GM23338 (cell line): ENCODE results near the gene PARVG. TPM values are rescaled to one million over a fixed set of nuclear protein-coding genes. Genes with fewer than 3 reads are reported as not detected.

ENCODE experiments used
- ATAC-seq: fragments of 200-7000 bp; cut with Tn5 transposase; 3 replicates; pipeline ENCODE4 v1.9.1; 2020
- DNase-seq: peaks from one replicate; pipeline ENCODE4 v3.0.0-alpha.2; 2015; ENCODE audit warnings: low spot score
- H2AFZ ChIP-seq: fragments of 200-600 bp; sonication (generic); 2 replicates; pipeline ENCODE4 v1.8.0; 2016; ENCODE audit warnings: antibody characterized with exemption, mild to moderate bottlenecking, moderate library complexity
- H3F3A ChIP-seq: fragments of 200-600 bp; sonication (generic); replicated peaks from 2 replicates; pipeline ENCODE4 v1.8.0; 2017; ENCODE audit warnings: antibody characterized with exemption, mixed run types, low read depth
- H3K27ac ChIP-seq: fragments of 200-600 bp; sonication (generic); 2 replicates; pipeline ENCODE4 v1.6.1; 2016; ENCODE audit warnings: low read depth
- H3K27me3 ChIP-seq: fragments of 200-600 bp; sonication (generic); 2 replicates; pipeline ENCODE4 v1.8.0; 2016; ENCODE audit warnings: mild to moderate bottlenecking, mixed run types, moderate library complexity; ENCODE audit not compliant: insufficient read depth
- H3K36me3 ChIP-seq: fragments of 200-600 bp; sonication (generic); 2 replicates; pipeline ENCODE4 v1.8.0; 2016; ENCODE audit warnings: mild to moderate bottlenecking; ENCODE audit not compliant: insufficient read depth
- H3K4me1 ChIP-seq: fragments of 200-600 bp; sonication (generic); 2 replicates; pipeline ENCODE4 v1.8.0; 2016; ENCODE audit warnings: mild to moderate bottlenecking, moderate library complexity; ENCODE audit not compliant: insufficient read depth
- H3K4me2 ChIP-seq: fragments of 200-600 bp; sonication (generic); 2 replicates; pipeline ENCODE4 v1.7.1; 2017; ENCODE audit warnings: mixed run types
- H3K4me3 ChIP-seq: fragments of 200-600 bp; sonication (generic); 2 replicates; pipeline ENCODE4 v1.6.1; 2016; ENCODE audit warnings: mixed run types
- H3K79me2 ChIP-seq: fragments of 200-600 bp; sonication (generic); replicated peaks from 2 replicates; pipeline ENCODE4 v1.8.0; 2017; ENCODE audit warnings: mild to moderate bottlenecking; ENCODE audit not compliant: insufficient read depth
- H3K9me2 ChIP-seq: fragments of 200-600 bp; sonication (generic); 2 replicates; pipeline ENCODE4 v1.8.0; 2017; ENCODE audit not compliant: insufficient read depth
- H4K20me1 ChIP-seq: fragments of 200-600 bp; sonication (generic); replicated peaks from 2 replicates; pipeline ENCODE4 v1.8.0; 2017; ENCODE audit warnings: mild to moderate bottlenecking; ENCODE audit not compliant: insufficient read depth
- H3K27ac Mint-ChIP-seq: 2 replicates; pipeline ENCODE4 v1.8.0; 2020; ENCODE audit warnings: inconsistent platforms, mild to moderate bottlenecking, moderate library complexity, mixed read lengths
- H3K27me3 Mint-ChIP-seq: 3 replicates; pipeline ENCODE4 v1.8.0; 2022; ENCODE audit warnings: low read depth, mild to moderate bottlenecking, moderate library complexity, mixed read lengths, inconsistent platforms; ENCODE audit not compliant: insufficient read depth, poor library complexity
- H3K36me3 Mint-ChIP-seq: 3 replicates; pipeline ENCODE4 v1.8.0; 2021; ENCODE audit warnings: low read depth, mild to moderate bottlenecking, inconsistent platforms, moderate library complexity, mixed read lengths
- H3K4me1 Mint-ChIP-seq: 3 replicates; pipeline ENCODE4 v1.8.0; 2020; ENCODE audit warnings: mild to moderate bottlenecking, inconsistent platforms, mixed read lengths
- H3K4me3 Mint-ChIP-seq: 3 replicates; pipeline ENCODE4 v1.8.0; 2021; ENCODE audit warnings: moderate library complexity, mild to moderate bottlenecking, inconsistent platforms, mixed read lengths
- H3K9me3 Mint-ChIP-seq: 3 replicates; pipeline ENCODE4 v1.8.0; 2020; ENCODE audit warnings: moderate library complexity, mild to moderate bottlenecking, inconsistent platforms, mixed read lengths
- EZH2 ChIP-seq: fragments of 200-600 bp; sonication (generic); IDR thresholded peaks from one replicate; pipeline ENCODE4 v1.8.0; 2017; ENCODE audit warnings: antibody characterized with exemption, mild to moderate bottlenecking, low read depth; ENCODE audit not compliant: unreplicated experiment
- JUNB ChIP-seq: IDR thresholded peaks from one replicate; pipeline ENCODE4 v1.6.1; 2016; ENCODE audit warnings: antibody characterized with exemption; ENCODE audit not compliant: unreplicated experiment
- POLR2AphosphoS5 ChIP-seq: IDR thresholded peaks from 2 replicates; pipeline ENCODE4 v1.6.1; 2016; ENCODE audit warnings: antibody characterized with exemption, low read depth
- STAT1 ChIP-seq: IDR thresholded peaks from one replicate; pipeline ENCODE4 v1.6.1; 2016; ENCODE audit warnings: antibody characterized with exemption; ENCODE audit not compliant: unreplicated experiment
- ZNF331 ChIP-seq: fragments of 250-450 bp; sonication (Bioruptor Pico); IDR thresholded peaks from 2 replicates; pipeline ENCODE4 v1.5.0; 2020; ENCODE audit warnings: low read depth, mild to moderate bottlenecking, moderate library complexity
- ZNF462 ChIP-seq: fragments of 250-450 bp; sonication (Bioruptor Pico); IDR thresholded peaks from 2 replicates; pipeline ENCODE4 v1.5.0; 2020; ENCODE audit warnings: mild to moderate bottlenecking, moderate library complexity
- polyA plus RNA-seq: library from polyadenylated mRNA; unstranded; fragments of >200 nt; fragmentation: Nextera tagmentation; extraction: Ambion mirVana; gene quantifications from 2 replicates; pipeline ENCODE4 v1.2.1, GENCODE V29; 2016
- total RNA-seq: library from RNA; depleted of rRNA; stranded (reverse); fragments of >200 nt; shearing (Covaris generic); gene quantifications from 2 replicates; pipeline ENCODE4 v1.2.3, GENCODE V29; 2014
- TF ChIP-seq, protein P1 (sequence below): IDR thresholded peaks from one replicate; pipeline ENCODE4 v1.6.1; 2018; ENCODE audit warnings: antibody characterized with exemption; ENCODE audit not compliant: unreplicated experiment

The PARVG gene
- total and polyA plus RNA-seq, 2 experiments from 2014 or later = 0.14 to 0.31 TPM

DNA sequence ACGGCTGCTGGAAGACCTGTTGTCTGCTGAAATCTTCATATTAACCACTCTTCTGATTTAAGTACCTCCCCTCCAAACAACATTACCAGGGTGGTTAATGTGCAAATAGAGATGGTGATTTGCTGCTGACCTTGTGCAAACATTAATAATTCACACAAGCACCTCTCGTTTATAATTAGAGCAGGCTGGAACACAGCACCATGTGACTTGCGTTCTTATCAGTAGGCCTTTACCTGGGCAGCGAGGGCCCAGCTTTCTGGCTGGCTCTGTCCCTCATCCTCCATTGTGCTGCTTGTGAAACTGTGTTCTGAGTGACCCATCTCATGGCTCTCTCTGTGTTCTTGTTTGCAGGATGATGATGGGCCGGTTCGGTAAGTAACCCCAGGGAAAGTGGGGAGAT lies 41.0 kb upstream of the PARVG start:
- Mint-ChIP-seq H3K27me3 (peaks cover 15% of the 10 kb centered on the region), H3K27ac (no peak overlapping the region), H3K36me3 (peaks cover 47% of the 10 kb centered on the region), H3K9me3 (peaks cover 38% of the 10 kb centered on the region), H3K4me3 (no peak overlapping the region), H3K4me1 (peaks cover 8% of the 10 kb centered on the region)
- DNase-seq (no peak), ATAC-seq (no peak)
- no peaks in the 10 kb centered on the region; the same call in 1 of the 2 replicates for H3K4me1 ChIP-seq
- H3K79me2 ChIP-seq = no peaks in the 10 kb centered on the region
- no peak overlapping the region for H2AFZ ChIP-seq
- no peaks in the 10 kb centered on the region for H4K20me1 ChIP-seq
- no peak overlapping the region for H3K4me2 ChIP-seq
- TF ChIP-seq JUNB (no peak), ZNF331 (CRISPR knock-in tag) (no peak)
- TF ChIP-seq, protein P1, sequence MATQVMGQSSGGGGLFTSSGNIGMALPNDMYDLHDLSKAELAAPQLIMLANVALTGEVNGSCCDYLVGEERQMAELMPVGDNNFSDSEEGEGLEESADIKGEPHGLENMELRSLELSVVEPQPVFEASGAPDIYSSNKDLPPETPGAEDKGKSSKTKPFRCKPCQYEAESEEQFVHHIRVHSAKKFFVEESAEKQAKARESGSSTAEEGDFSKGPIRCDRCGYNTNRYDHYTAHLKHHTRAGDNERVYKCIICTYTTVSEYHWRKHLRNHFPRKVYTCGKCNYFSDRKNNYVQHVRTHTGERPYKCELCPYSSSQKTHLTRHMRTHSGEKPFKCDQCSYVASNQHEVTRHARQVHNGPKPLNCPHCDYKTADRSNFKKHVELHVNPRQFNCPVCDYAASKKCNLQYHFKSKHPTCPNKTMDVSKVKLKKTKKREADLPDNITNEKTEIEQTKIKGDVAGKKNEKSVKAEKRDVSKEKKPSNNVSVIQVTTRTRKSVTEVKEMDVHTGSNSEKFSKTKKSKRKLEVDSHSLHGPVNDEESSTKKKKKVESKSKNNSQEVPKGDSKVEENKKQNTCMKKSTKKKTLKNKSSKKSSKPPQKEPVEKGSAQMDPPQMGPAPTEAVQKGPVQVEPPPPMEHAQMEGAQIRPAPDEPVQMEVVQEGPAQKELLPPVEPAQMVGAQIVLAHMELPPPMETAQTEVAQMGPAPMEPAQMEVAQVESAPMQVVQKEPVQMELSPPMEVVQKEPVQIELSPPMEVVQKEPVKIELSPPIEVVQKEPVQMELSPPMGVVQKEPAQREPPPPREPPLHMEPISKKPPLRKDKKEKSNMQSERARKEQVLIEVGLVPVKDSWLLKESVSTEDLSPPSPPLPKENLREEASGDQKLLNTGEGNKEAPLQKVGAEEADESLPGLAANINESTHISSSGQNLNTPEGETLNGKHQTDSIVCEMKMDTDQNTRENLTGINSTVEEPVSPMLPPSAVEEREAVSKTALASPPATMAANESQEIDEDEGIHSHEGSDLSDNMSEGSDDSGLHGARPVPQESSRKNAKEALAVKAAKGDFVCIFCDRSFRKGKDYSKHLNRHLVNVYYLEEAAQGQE = no peak
- no peak overlapping the region for H3K4me3 ChIP-seq
- no peaks in the 10 kb centered on the region for H3F3A ChIP-seq
- no peaks in the 10 kb centered on the region for H3K27me3 ChIP-seq
- peaks cover 8% of the 10 kb centered on the region; the same call in 1 of the 2 replicates for H3K36me3 ChIP-seq
- no peak overlapping the region for H3K27ac ChIP-seq
- no peaks in the 10 kb centered on the region for H3K9me2 ChIP-seq

DNA sequence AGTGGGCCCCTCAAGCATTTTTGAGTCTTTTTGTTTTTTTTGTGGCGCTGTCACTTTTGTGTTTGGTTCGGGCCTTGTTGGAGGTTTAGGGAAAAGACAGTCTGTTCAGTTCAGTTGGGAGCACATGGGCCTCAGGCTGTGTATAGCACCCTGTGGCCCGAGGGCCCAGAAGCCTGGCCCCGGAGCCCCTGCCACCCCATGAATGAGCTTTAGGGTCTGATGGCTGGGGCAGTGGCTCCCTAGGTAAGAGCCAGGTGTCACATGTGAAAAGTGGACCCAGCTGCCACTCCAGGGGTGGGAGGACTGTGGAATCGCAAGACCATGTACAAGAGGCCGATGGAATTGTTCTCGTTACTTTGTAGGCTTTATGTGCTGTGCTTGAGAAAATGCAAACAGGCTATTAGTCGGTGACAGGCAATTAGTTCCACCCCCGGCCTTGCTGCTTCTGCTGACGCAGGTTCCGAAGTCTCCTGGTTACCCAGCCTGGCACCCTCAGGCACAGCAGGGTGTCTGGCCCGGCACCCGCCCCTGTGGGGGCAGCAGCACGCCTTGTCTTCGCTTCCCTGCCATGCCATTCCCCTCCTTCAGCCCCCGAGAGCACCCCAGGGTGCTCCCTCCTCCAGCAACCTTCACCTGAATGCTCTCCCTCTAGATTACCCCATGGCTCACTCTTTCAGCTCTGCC lies 38.2 kb upstream of the PARVG start:
- Mint-ChIP-seq H3K4me1 (peaks cover 36% of the 10 kb centered on the region), H3K27me3 (peaks cover 20% of the 10 kb centered on the region), H3K4me3 (no peak overlapping the region), H3K36me3 (peaks cover 30% of the 10 kb centered on the region), H3K9me3 (peaks cover 15% of the 10 kb centered on the region), H3K27ac (no peak overlapping the region)
- Histone ChIP-seq H4K20me1 (no peaks in the 10 kb centered on the region), H2AFZ (no peak overlapping the region), H3K79me2 (no peaks in the 10 kb centered on the region), H3K9me2 (no peaks in the 10 kb centered on the region), H3K4me2 (no peak overlapping the region), H3F3A (peaks cover 16% of the 10 kb centered on the region; the same call in 1 of the 2 replicates), H3K4me1 (peaks cover 24% of the 10 kb centered on the region), H3K36me3 (no peaks in the 10 kb centered on the region), H3K27me3 (no peaks in the 10 kb centered on the region), H3K4me3 (no peak overlapping the region), H3K27ac (no peak overlapping the region)
- ATAC-seq (no peak), DNase-seq (no peak)
- no peak for TF ChIP-seq ZNF462 (CRISPR knock-in tag)
- TF ChIP-seq ZNF331 (CRISPR knock-in tag) = no peak
- TF ChIP-seq, protein P1 = no peak
- no peak for TF ChIP-seq POLR2AphosphoS5
- no peak for TF ChIP-seq STAT1
- no peak for TF ChIP-seq JUNB
- TF ChIP-seq EZH2 = no peak
